Panc1 (cell line): ENCODE data around the gene GDPD3. TPM values are rescaled to one million over a fixed set of nuclear protein-coding genes. Genes with fewer than 3 reads are reported as not detected.

Source experiments
- ATAC-seq: fragments of 200-7000 bp; cut with Tn5 transposase; 2 replicates; pipeline ENCODE4 v1.9.1; 2020; ENCODE audit warnings: mild to moderate bottlenecking, moderate library complexity
- BruUV-seq: library from RNA; stranded (reverse); fragments of 400-500 nt; replicated peaks from 2 replicates; lab custom pipeline; 2021; lab: Mats Ljungman, UMichigan
- CTCF ChIA-PET: fragments of 300-600 bp; sonication (Branson Sonifier 250); formaldehyde crosslinking; loops from one replicate; lab custom pipeline; 2022; ENCODE audit warnings: antibody characterized with exemption; lab: Charles Lee
- POLR2A ChIA-PET: fragments of 300-600 bp; sonication (Branson Sonifier 250); formaldehyde crosslinking; loops from one replicate; lab custom pipeline; 2022; ENCODE audit warnings: antibody characterized with exemption; lab: Charles Lee
- DNase-seq: peaks from one replicate; pipeline ENCODE4 v3.0.0-alpha.2; 2010; ENCODE audit warnings: low read depth, low spot score
- H3K27ac ChIP-seq: 2 replicates; pipeline ENCODE4 v1.5.1; 2011; ENCODE audit warnings: mild to moderate bottlenecking, low read length, inconsistent platforms
- H3K27me3 ChIP-seq: fragments of 200-500 bp; sonication (Bioruptor generic); 2 replicates; pipeline ENCODE4 v1.6.0; 2014; ENCODE audit warnings: low read length, inconsistent platforms; ENCODE audit not compliant: control insufficient read depth, insufficient read depth
- H3K36me3 ChIP-seq: fragments of 200-500 bp; sonication (Bioruptor generic); 2 replicates; pipeline ENCODE4 v1.5.1; 2014; ENCODE audit warnings: inconsistent platforms, mild to moderate bottlenecking, low read length, moderate library complexity; ENCODE audit not compliant: control insufficient read depth, insufficient read depth
- H3K4me1 ChIP-seq: 2 replicates; pipeline ENCODE4 v1.5.1; 2011; ENCODE audit warnings: inconsistent platforms, mild to moderate bottlenecking, low read length, moderate library complexity; ENCODE audit not compliant: control insufficient read depth, insufficient read depth
- H3K4me3 ChIP-seq, 2 experiments: 2 replicates each; pipeline ENCODE4 v1.5.1; 2011 to 2012; ENCODE audit warnings: low read depth in 2 of 2, low read length in 2 of 2, mild to moderate bottlenecking in 2 of 2, inconsistent platforms in 1 of 2, moderate library complexity in 1 of 2
- H3K9me3 ChIP-seq: fragments of 200-500 bp; sonication (Bioruptor generic); 2 replicates; pipeline ENCODE4 v1.5.1; 2014; ENCODE audit warnings: low read depth, mild to moderate bottlenecking, inconsistent platforms, low read length, moderate library complexity; ENCODE audit not compliant: control insufficient read depth, insufficient read depth
- POLR2AphosphoS5 ChIP-seq: IDR thresholded peaks from 2 replicates; pipeline ENCODE4 v1.6.1; 2012; ENCODE audit warnings: mild to moderate bottlenecking, low read depth, low read length, moderate library complexity
- REST ChIP-seq, 2 experiments: IDR thresholded peaks; 2 replicates each; pipeline ENCODE4 v1.6.1; 2011 to 2012; ENCODE audit warnings: low read depth in 2 of 2, control low read depth in 1 of 2, low read length in 1 of 2, mild to moderate bottlenecking in 1 of 2, moderate library complexity in 1 of 2; ENCODE audit not compliant: insufficient read depth in 1 of 2
- SIN3A ChIP-seq: IDR thresholded peaks from 2 replicates; pipeline ENCODE4 v1.6.1; 2012; ENCODE audit warnings: low read depth, mild to moderate bottlenecking, low read length, moderate library complexity, borderline replicate concordance; ENCODE audit not compliant: insufficient read depth
- in situ Hi-C: cut with HindIII; loops from 2 replicates; pipeline ENCODE4 v1.10.0; 2016; ENCODE audit warnings: low sequenced_read_pairs, low pct_unique_long_range_greater_than_20kb
- intact Hi-C: fragments of 100-400 bp; cut with micrococcal nuclease; formaldehyde crosslinking; loops from one replicate; pipeline ENCODE4 v1.10.0; 2022; ENCODE audit not compliant: unreplicated experiment
- total RNA-seq: library from RNA; stranded (reverse); gene quantifications from one replicate; pipeline ENCODE4 v1.2.1, GENCODE V29; 2021; ENCODE audit not compliant: unreplicated experiment
- TF ChIP-seq, protein P1 (sequence below): fragments of 450-650 bp; IDR thresholded peaks from 2 replicates; pipeline ENCODE4 v1.5.1; 2017; ENCODE audit warnings: mild to moderate bottlenecking

GDPD3 gene
- total RNA-seq, 1 experiment from 2014 or later: 2.5 TPM

- peaks cover 7% of the 10 kb centered on the region; the same call in 1 of the 2 replicates for H3K4me1 ChIP-seq
- intact Hi-C loops (no loop called here), in situ Hi-C loops (no loop called here)
- H3K36me3 ChIP-seq: peaks cover 5% of the 10 kb centered on the region
- DNase-seq (no peak), ATAC-seq (peak; percentile 22; the same call in 1 of the 2 replicates)
- no peak overlapping the region for H3K4me3 ChIP-seq
- ChIA-PET POLR2A (no interaction called here), CTCF (no interaction called here)
- H3K27ac ChIP-seq: no peak overlapping the region
- H3K27me3 ChIP-seq: no peaks in the 10 kb centered on the region
- BruUV-seq: no TSS peak
- no peak for TF ChIP-seq SIN3A
- TF ChIP-seq, protein P1, sequence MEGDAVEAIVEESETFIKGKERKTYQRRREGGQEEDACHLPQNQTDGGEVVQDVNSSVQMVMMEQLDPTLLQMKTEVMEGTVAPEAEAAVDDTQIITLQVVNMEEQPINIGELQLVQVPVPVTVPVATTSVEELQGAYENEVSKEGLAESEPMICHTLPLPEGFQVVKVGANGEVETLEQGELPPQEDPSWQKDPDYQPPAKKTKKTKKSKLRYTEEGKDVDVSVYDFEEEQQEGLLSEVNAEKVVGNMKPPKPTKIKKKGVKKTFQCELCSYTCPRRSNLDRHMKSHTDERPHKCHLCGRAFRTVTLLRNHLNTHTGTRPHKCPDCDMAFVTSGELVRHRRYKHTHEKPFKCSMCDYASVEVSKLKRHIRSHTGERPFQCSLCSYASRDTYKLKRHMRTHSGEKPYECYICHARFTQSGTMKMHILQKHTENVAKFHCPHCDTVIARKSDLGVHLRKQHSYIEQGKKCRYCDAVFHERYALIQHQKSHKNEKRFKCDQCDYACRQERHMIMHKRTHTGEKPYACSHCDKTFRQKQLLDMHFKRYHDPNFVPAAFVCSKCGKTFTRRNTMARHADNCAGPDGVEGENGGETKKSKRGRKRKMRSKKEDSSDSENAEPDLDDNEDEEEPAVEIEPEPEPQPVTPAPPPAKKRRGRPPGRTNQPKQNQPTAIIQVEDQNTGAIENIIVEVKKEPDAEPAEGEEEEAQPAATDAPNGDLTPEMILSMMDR: no peak
- no peak for TF ChIP-seq REST (IDR thresholded peaks at IDR 0.05; ENCODE audit: insufficient read depth in 1 of 2, low read depth in 2 of 2, low read length in 1 of 2)
- TF ChIP-seq POLR2AphosphoS5: no peak
- no peaks in the 10 kb centered on the region for H3K9me3 ChIP-seq
Observed at GRCh38 chr16:30085247-30085646, 28.1 kb downstream of the GDPD3 start.

DNA sequence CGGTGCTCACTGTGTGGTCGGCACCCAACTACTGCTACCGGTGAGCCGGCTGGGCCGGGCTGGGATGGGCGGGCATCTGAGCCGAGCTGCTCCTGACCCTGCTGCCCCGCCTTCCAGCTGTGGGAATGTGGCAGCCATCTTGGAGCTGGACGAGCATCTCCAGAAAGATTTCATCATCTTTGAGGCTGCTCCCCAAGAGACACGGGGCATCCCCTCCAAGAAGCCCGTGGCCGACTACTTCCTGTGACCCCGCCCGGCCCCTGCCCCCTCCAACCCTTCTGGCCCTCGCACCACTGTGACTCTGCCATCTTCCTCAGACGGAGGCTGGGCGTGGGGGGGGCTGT, 28.5 kb downstream of the GDPD3 start:
- H3K27me3 ChIP-seq: no peaks in the 10 kb centered on the region
- peaks cover 6% of the 10 kb centered on the region for H3K36me3 ChIP-seq
- ATAC-seq (no peak), DNase-seq (no peak)
- 0 out of 2 replicates have a peak, but pooled peaks cover 4% of the 10 kb centered on the region for H3K4me1 ChIP-seq
- ChIA-PET POLR2A (no interaction called here), CTCF (no interaction called here)
- no peak for TF ChIP-seq POLR2AphosphoS5
- TF ChIP-seq, protein P1: no peak
- TF ChIP-seq SIN3A: no peak
- TF ChIP-seq REST (IDR thresholded peaks at IDR 0.05; ENCODE audit: insufficient read depth in 1 of 2, low read depth in 2 of 2, low read length in 1 of 2): no peak
- H3K4me3 ChIP-seq: no peak overlapping the region
- in situ Hi-C loops (no loop called here), intact Hi-C loops (no loop called here)
- no peak overlapping the region for H3K27ac ChIP-seq
- no peaks in the 10 kb centered on the region for H3K9me3 ChIP-seq
- BruUV-seq: no TSS peak
